ENCODE measurements around the gene EXOC3L1. TPM values are rescaled to one million over a fixed set of nuclear protein-coding genes. Genes with fewer than 3 reads are reported as not detected.
A peak's percentile ranks its signal among the peaks of the same experiment; 100 is the strongest.

EXOC3L1 gene
- polyA plus RNA-seq, 12 donors = 5.7 to 13.6 (median 8.1) TPM; not detected in 1

- peak; percentile 82 for DNase-seq
These were observed 39.7 kb downstream of the EXOC3L1 start for GRCh38 chr16:67150047-67150832.

GRCh38 chr16:67149276-67150046 lies 40.5 kb downstream of the EXOC3L1 start:
- DNase-seq = no peak

DNA sequence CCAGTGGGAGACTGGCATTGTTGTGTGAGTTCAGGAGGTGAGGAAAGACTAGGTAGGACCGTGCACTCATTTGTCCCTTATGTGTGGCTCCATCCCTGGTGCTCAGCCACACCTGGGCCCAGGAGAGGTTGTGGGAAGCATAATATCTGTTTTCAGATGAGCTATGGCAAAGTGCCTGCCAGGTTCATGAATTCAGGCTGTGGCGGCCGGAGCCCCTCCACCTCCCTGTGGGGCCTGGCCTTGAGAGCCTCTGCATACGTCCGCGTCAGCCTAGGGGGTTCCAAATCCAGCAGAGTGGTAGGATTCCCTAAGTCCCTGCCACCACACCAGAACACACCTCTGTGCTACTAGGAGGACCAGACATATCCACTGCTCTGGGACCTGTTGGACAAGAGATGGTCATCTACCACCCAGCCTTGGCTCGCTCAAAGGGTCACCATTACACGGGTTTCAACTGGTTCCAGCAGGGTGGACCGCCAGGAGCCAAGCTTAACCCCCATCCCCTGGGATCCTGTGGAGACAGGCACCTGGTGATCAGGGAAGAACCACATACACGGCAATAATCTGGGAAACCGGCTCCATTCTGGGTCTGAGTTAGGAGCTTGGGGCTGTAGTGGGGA lies 41.2 kb downstream of the EXOC3L1 start:
- DNase-seq = no peak

DNA sequence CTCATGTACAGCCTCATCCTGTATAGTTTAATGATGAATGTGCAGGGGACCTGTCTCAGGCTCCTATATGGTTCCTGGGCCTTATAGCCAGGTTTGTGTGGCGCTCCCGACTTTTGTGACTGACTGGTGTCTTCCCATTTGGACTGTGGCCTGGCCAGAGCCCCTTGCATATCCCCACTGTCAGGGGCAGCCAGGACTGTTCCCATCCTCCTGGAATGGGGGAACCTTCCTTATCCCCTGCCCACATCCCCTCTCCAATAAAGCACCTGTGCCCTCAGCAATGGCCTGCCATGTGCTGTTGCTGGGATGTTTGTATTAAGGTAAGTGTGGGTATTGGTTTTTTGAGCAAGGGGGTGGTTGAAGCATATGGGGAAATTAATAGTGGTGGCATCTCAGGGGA lies 41.7 kb downstream of the EXOC3L1 start:
- DNase-seq = no peak

GRCh38 chr16:67147437-67148140 lies 42.3 kb downstream of the EXOC3L1 start:
- no peak for DNase-seq

DNA sequence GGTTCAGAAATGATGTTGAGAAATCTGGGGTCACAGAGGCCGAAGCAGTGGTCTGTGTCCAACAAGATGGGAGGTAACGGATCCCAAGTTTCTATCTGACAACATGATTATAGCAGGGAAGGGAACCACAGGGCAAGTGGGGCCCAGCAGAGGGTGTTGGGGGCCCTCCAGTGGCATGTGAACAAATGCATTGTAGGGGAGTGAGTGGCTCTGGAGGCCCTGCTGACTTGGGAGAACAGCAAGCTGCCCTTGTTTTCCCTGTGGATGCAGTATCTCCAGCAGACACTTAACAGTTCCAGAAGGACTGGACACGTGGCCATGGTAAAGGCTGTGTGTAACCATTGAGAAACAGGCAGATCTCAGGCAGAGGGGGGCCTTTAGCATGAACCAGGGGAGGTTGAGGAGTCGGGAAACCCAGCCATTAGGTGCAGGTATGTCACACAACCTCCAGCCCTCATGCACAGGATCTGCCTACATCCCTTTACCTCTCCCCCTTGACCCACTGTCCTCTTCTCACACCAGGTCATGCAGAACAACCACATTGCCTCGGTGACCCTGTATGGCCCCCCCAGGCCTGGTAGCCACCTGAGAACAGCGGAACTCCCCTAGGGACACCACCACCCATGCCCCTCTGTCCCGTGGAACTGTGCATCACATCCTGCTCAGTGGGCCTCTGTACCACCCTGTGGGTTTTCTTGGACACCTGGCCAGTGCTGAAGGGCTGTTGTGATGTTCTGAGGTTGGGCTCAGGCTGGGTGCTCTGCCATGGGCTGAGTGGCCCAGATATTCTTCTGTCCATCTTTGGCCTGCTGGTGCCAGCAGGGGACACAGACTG lies 43.2 kb downstream of the EXOC3L1 start:
- no peak for DNase-seq

- DNase-seq = no peak
These were observed 44.2 kb downstream of the EXOC3L1 start for GRCh38 chr16:67145746-67146145.

DNA sequence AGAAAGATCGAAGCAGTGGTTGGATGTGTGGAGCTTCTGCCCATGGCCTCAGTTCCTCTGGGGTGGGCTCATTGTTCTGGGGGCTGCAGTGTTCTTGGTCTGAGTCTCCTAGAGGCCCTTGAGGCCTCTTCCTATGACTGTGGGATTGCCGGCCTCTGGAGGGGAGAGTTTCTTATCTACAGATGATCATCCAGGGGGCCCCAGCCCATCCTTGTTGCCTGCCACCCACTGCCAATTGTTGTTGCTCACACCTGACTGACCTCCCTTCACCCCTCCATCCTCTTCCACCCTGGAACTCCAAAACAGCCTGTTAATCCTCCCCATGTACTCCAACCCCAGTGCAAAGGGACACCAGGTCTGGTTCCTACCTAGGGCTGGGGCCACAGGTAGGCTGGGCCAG lies 45.0 kb downstream of the EXOC3L1 start:
- no peak for DNase-seq

DNA sequence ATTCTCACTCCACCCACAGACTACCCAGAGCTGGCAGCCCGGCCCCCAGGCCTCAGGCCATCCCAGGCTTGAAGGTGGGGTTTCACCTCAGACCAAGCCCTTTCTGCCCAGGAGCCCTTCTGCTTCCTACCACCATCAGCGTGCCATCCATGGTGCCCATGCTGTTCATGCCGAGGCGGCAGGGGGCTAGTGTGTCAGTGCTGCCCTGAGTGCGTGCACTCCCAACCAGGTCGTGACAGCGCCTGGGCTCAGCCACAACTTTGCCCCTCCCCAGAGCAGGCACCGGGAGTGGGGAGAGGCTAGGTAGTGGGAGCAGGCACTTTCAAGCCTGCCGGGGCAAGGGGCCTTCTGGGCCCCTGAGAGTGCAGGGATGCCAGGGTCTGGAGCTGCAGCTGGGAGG lies 47.6 kb downstream of the EXOC3L1 start:
- DNase-seq = no peak

DNA sequence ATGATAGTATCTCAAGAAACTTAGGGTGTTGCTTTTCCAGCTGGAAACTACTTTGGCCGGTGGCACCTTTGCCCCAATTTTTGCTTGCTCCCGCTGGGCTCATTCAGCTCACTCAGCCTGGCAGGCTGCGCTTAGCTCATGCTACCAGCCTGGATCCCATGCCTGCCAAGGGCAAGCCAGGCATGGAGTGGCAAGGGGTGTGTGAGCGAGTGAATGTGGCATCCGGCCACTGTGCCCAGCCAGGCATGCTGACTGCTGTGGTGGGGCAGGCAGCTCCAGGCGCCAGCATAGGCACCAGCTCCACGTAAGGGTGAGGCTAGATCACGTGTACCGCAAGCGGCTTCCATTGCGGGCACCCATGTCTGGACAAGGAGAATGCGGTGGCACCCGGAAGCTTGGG lies 48.5 kb downstream of the EXOC3L1 start:
- no peak for DNase-seq

GRCh38 chr16:67137605-67138004 lies 52.3 kb downstream of the EXOC3L1 start:
- no peak for DNase-seq

Other genes with a start within 250 kb of the EXOC3L1 start
- gene CES3, start 228.9 kb downstream of the EXOC3L1 start, polyA plus RNA-seq (ENCODE audit: insufficient read length in 12 of 12) = under 1 TPM in 10 of 12 donors, not detected in 2; 0.20 to 0.60 (median 0.39) TPM
- gene CES4A, start 201.5 kb downstream of the EXOC3L1 start, polyA plus RNA-seq (ENCODE audit: insufficient read length in 12 of 12) = 10 to 100 TPM in 1 of 12 donors, 1 to 10 TPM in 9, not detected in 2; 1.5 to 14.7 (median 2.5) TPM
- 10 to 100 TPM in 11 of 12 donors, not detected in 1; 35.5 to 56.0 (median 42.3) TPM for gene CBFB, start 161.0 kb downstream of the EXOC3L1 start, polyA plus RNA-seq (ENCODE audit: insufficient read length in 12 of 12)
- gene PHAF1, start 80.2 kb downstream of the EXOC3L1 start, polyA plus RNA-seq (ENCODE audit: insufficient read length in 12 of 12) = 10 to 100 TPM in 11 of 12 donors, not detected in 1; 16.2 to 23.9 (median 19.7) TPM
- gene B3GNT9, start 39.1 kb downstream of the EXOC3L1 start, polyA plus RNA-seq (ENCODE audit: insufficient read length in 12 of 12) = 10 to 100 TPM in 5 of 12 donors, 1 to 10 TPM in 6, not detected in 1; 7.1 to 17.2 (median 9.7) TPM
- 1 to 10 TPM in 10 of 12 donors, not detected in 2; 2.0 to 5.8 (median 3.2) TPM for gene TRADD, start 30.2 kb downstream of the EXOC3L1 start, polyA plus RNA-seq (ENCODE audit: insufficient read length in 12 of 12)
- 1 to 10 TPM in 9 of 12 donors, under 1 TPM in 1, not detected in 2; 0.74 to 3.7 (median 2.1) TPM for gene FBXL8, start 30.2 kb downstream of the EXOC3L1 start, polyA plus RNA-seq (ENCODE audit: insufficient read length in 12 of 12)
- gene HSF4, start 25.4 kb downstream of the EXOC3L1 start, polyA plus RNA-seq (ENCODE audit: insufficient read length in 12 of 12) = 10 to 100 TPM in 2 of 12 donors, 1 to 10 TPM in 9, not detected in 1; 1.4 to 15.2 (median 4.2) TPM
- 10 to 100 TPM in 11 of 12 donors, not detected in 1; 16.3 to 42.3 (median 34.2) TPM for gene NOL3, start 19.6 kb downstream of the EXOC3L1 start, polyA plus RNA-seq (ENCODE audit: insufficient read length in 12 of 12)
- 10 to 100 TPM in 11 of 12 donors, not detected in 1; 12.3 to 43.5 (median 16.9) TPM for gene MATCAP1, start 6.2 kb downstream of the EXOC3L1 start, polyA plus RNA-seq (ENCODE audit: insufficient read length in 12 of 12)
- 10 to 100 TPM in 11 of 12 donors, not detected in 1; 29.4 to 85.1 (median 41.0) TPM for gene E2F4, start 2.0 kb upstream of the EXOC3L1 start, polyA plus RNA-seq (ENCODE audit: insufficient read length in 12 of 12)
- 1 to 10 TPM in 5 of 12 donors, under 1 TPM in 5, not detected in 2; 0.49 to 4.7 (median 1.0) TPM for gene ELMO3, start 9.0 kb upstream of the EXOC3L1 start, polyA plus RNA-seq (ENCODE audit: insufficient read length in 12 of 12)
- gene TMEM208, start 37.0 kb upstream of the EXOC3L1 start, polyA plus RNA-seq (ENCODE audit: insufficient read length in 12 of 12) = 10 to 100 TPM in 11 of 12 donors, not detected in 1; 15.1 to 23.7 (median 18.1) TPM
- gene FHOD1, start 57.3 kb upstream of the EXOC3L1 start, polyA plus RNA-seq (ENCODE audit: insufficient read length in 12 of 12) = 10 to 100 TPM in 11 of 12 donors, not detected in 1; 16.3 to 32.4 (median 20.6) TPM
- 1 to 10 TPM in 5 of 12 donors, under 1 TPM in 5, not detected in 2; 0.54 to 1.9 (median 1.1) TPM for gene SLC9A5, start 58.8 kb upstream of the EXOC3L1 start, polyA plus RNA-seq (ENCODE audit: insufficient read length in 12 of 12)
- gene PLEKHG4, start 89.4 kb upstream of the EXOC3L1 start, polyA plus RNA-seq (ENCODE audit: insufficient read length in 12 of 12) = 10 to 100 TPM in 4 of 12 donors, 1 to 10 TPM in 7, not detected in 1; 5.0 to 14.6 (median 9.7) TPM
- under 1 TPM in 9 of 12 donors, not detected in 3; 0.09 to 0.95 (median 0.33) TPM for gene KCTD19, start 136.6 kb upstream of the EXOC3L1 start, polyA plus RNA-seq (ENCODE audit: insufficient read length in 12 of 12)
- gene LRRC36, start 136.7 kb upstream of the EXOC3L1 start, polyA plus RNA-seq (ENCODE audit: insufficient read length in 12 of 12) = 1 to 10 TPM in 1 of 12 donors, under 1 TPM in 9, not detected in 2; 0.24 to 1.1 (median 0.47) TPM
- 100 to 1,000 TPM in 11 of 12 donors, not detected in 1; 232 to 581 (median 412) TPM for gene TPPP3, start 203.4 kb upstream of the EXOC3L1 start, polyA plus RNA-seq (ENCODE audit: insufficient read length in 12 of 12)
- gene ZDHHC1, start 226.3 kb upstream of the EXOC3L1 start, polyA plus RNA-seq (ENCODE audit: insufficient read length in 12 of 12) = 10 to 100 TPM in 11 of 12 donors, not detected in 1; 11.7 to 26.8 (median 17.0) TPM
- gene HSD11B2, start 241.0 kb upstream of the EXOC3L1 start, polyA plus RNA-seq (ENCODE audit: insufficient read length in 12 of 12) = 10 to 100 TPM in 2 of 12 donors, 1 to 10 TPM in 9, not detected in 1; 5.1 to 11.8 (median 8.1) TPM

Data from muscle of arm (tissue), 12 donors.